PC-3 (cell line): ENCODE measurements around the gene SPRYD4. TPM values are rescaled to one million over a fixed set of nuclear protein-coding genes. Genes with fewer than 3 reads are reported as not detected.
A peak's percentile ranks its signal among the peaks of the same experiment; 100 is the strongest.

Experiments
- ATAC-seq: fragments of 200-7000 bp; cut with Tn5 transposase; 2 replicates; pipeline ENCODE4 v1.9.1; 2020; ENCODE audit warnings: mild to moderate bottlenecking, moderate library complexity
- BruUV-seq: library from RNA; stranded (reverse); fragments of 400-500 nt; replicated peaks from 2 replicates; lab custom pipeline; 2021; lab: Mats Ljungman, UMichigan
- CTCF ChIA-PET: fragments of 300-600 bp; sonication (Branson Sonifier 250); formaldehyde crosslinking; loops from one replicate; lab custom pipeline; 2022; ENCODE audit warnings: antibody characterized with exemption; lab: Charles Lee
- POLR2A ChIA-PET: fragments of 300-600 bp; sonication (Branson Sonifier 250); formaldehyde crosslinking; loops from one replicate; lab custom pipeline; 2022; ENCODE audit warnings: antibody characterized with exemption; ENCODE audit not compliant: unreplicated experiment; lab: Charles Lee
- DNase-seq: peaks from one replicate; pipeline ENCODE4 v3.0.0-alpha.2; 2015
- H2AFZ ChIP-seq: fragments of 300-600 bp; sonication (generic); 2 replicates; pipeline ENCODE4 v1.6.0; 2016; ENCODE audit warnings: antibody characterized with exemption, low read length
- H3F3A ChIP-seq: fragments of 300-600 bp; sonication (generic); one replicate; pipeline ENCODE4 v1.6.0; 2017; ENCODE audit warnings: antibody characterized with exemption, low read length, control low read depth, mild to moderate bottlenecking; ENCODE audit not compliant: unreplicated experiment
- H3K27ac ChIP-seq: fragments of 300-600 bp; sonication (generic); 2 replicates; pipeline ENCODE4 v1.5.1; 2016; ENCODE audit warnings: mild to moderate bottlenecking, low read length
- H3K27me3 ChIP-seq: fragments of 300-600 bp; sonication (generic); 2 replicates; pipeline ENCODE4 v1.6.1; 2016; ENCODE audit warnings: low read length, mixed read lengths
- H3K36me3 ChIP-seq: fragments of 300-600 bp; sonication (generic); 2 replicates; pipeline ENCODE4 v1.6.1; 2016; ENCODE audit warnings: low read depth, mixed run types, low read length, mixed read lengths
- H3K4me1 ChIP-seq: fragments of 300-600 bp; sonication (generic); 2 replicates; pipeline ENCODE4 v1.5.1; 2016; ENCODE audit warnings: low read length; ENCODE audit not compliant: insufficient read depth
- H3K4me2 ChIP-seq: fragments of 300-600 bp; sonication (generic); 2 replicates; pipeline ENCODE4 v1.6.0; 2016; ENCODE audit warnings: low read length
- H3K4me3 ChIP-seq: fragments of 300-600 bp; sonication (generic); 2 replicates; pipeline ENCODE4 v1.5.1; 2016; ENCODE audit warnings: mild to moderate bottlenecking, low read length, mixed read lengths
- H3K79me2 ChIP-seq: fragments of 300-600 bp; sonication (generic); 2 replicates; pipeline ENCODE4 v1.6.1; 2017; ENCODE audit warnings: low read length, mixed read lengths
- H3K9ac ChIP-seq: fragments of 300-600 bp; sonication (generic); 2 replicates; pipeline ENCODE4 v1.6.0; 2016; ENCODE audit warnings: mild to moderate bottlenecking, low read length
- H3K9me2 ChIP-seq: fragments of 300-600 bp; sonication (generic); replicated peaks from 2 replicates; pipeline ENCODE4 v1.6.1; 2016; ENCODE audit warnings: mixed run types, low read length, mixed read lengths
- H3K9me3 ChIP-seq: fragments of 300-600 bp; sonication (generic); 2 replicates; pipeline ENCODE4 v1.6.1; 2016; ENCODE audit warnings: low read length, mixed read lengths
- H4K20me1 ChIP-seq: fragments of 300-600 bp; sonication (generic); 2 replicates; pipeline ENCODE4 v1.6.1; 2016; ENCODE audit warnings: low read length, mixed read lengths
- EZH2 ChIP-seq: fragments of 300-600 bp; sonication (generic); IDR thresholded peaks from one replicate; pipeline ENCODE4 v1.6.1; 2017; ENCODE audit warnings: antibody characterized with exemption, mild to moderate bottlenecking, low read length; ENCODE audit not compliant: unreplicated experiment
- EZH2phosphoT487 ChIP-seq: fragments of 300-600 bp; sonication (generic); IDR thresholded peaks from 2 replicates; pipeline ENCODE4 v1.6.1; 2018; ENCODE audit warnings: mild to moderate bottlenecking, antibody characterized with exemption, low read length, borderline replicate concordance
- intact Hi-C: fragments of 100-400 bp; cut with micrococcal nuclease; formaldehyde crosslinking; loops from 2 replicates; pipeline ENCODE4 v1.9.0; 2023
- total RNA-seq: library from RNA; depleted of rRNA; stranded (reverse); fragments of >200 nt; gene quantifications from 2 replicates; pipeline ENCODE4 v1.2.3, GENCODE V29; 2014
- TF ChIP-seq, protein P1 (sequence below): fragments of 300-600 bp; sonication (generic); conservative IDR thresholded peaks from 2 replicates; pipeline ENCODE4 v1.5.1; 2017; ENCODE audit warnings: antibody characterized with exemption, low read depth, mild to moderate bottlenecking, low read length

Gene SPRYD4
- total RNA-seq, 1 experiment from 2014 or later = 3.4 TPM

DNA sequence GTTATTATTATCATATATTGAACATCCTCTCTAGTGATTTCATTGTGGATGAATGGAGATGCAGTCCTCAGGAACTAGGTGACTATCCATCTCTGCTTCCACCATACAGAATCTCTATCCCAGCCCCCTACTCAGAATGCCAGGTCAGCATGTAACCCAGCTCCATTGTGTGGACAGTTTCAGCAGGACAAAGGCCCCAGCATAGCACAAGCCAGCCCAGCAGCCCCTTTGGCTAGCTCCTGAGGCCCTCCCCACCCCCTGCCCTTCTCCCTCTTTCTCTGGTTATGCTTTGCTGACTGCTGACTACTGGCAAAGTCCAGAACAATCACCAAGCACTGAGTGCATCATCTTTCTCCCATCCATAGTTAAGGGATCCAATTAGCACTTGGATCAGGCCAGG lies 5.8 kb upstream of the SPRYD4 start:
- Histone ChIP-seq H3K27me3 (no peaks in the 10 kb centered on the region), H3K9ac (no peak overlapping the region), H3K36me3 (no peaks in the 10 kb centered on the region), H3K79me2 (no peaks in the 10 kb centered on the region), H3K4me1 (peaks cover 11% of the 10 kb centered on the region), H3K4me2 (no peak overlapping the region), H3K27ac (no peak overlapping the region), H4K20me1 (no peaks in the 10 kb centered on the region), H3K9me2 (no peaks in the 10 kb centered on the region), H3K9me3 (no peaks in the 10 kb centered on the region), H3F3A (no peaks in the 10 kb centered on the region), H2AFZ (no peak overlapping the region), H3K4me3 (no peak overlapping the region)
- no TSS peak for BruUV-seq
- ChIA-PET POLR2A (no interaction called here), CTCF (interaction anchor here (0.7 to 0.8 kb wide), 2 partner anchors 147 to 291 kb away, joined by 4 read pairs; partner anchors contain the start of gene CNPY2)
- ATAC-seq (no peak), DNase-seq (no peak)
- TF ChIP-seq EZH2 = no peak
- TF ChIP-seq, protein P1, sequence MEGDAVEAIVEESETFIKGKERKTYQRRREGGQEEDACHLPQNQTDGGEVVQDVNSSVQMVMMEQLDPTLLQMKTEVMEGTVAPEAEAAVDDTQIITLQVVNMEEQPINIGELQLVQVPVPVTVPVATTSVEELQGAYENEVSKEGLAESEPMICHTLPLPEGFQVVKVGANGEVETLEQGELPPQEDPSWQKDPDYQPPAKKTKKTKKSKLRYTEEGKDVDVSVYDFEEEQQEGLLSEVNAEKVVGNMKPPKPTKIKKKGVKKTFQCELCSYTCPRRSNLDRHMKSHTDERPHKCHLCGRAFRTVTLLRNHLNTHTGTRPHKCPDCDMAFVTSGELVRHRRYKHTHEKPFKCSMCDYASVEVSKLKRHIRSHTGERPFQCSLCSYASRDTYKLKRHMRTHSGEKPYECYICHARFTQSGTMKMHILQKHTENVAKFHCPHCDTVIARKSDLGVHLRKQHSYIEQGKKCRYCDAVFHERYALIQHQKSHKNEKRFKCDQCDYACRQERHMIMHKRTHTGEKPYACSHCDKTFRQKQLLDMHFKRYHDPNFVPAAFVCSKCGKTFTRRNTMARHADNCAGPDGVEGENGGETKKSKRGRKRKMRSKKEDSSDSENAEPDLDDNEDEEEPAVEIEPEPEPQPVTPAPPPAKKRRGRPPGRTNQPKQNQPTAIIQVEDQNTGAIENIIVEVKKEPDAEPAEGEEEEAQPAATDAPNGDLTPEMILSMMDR = no peak
- no peak for TF ChIP-seq EZH2phosphoT487
- intact Hi-C loops = loop anchor here (10.0 kb wide), 1 partner anchor 268 kb away; no protein-coding TSS in a partner anchor

DNA sequence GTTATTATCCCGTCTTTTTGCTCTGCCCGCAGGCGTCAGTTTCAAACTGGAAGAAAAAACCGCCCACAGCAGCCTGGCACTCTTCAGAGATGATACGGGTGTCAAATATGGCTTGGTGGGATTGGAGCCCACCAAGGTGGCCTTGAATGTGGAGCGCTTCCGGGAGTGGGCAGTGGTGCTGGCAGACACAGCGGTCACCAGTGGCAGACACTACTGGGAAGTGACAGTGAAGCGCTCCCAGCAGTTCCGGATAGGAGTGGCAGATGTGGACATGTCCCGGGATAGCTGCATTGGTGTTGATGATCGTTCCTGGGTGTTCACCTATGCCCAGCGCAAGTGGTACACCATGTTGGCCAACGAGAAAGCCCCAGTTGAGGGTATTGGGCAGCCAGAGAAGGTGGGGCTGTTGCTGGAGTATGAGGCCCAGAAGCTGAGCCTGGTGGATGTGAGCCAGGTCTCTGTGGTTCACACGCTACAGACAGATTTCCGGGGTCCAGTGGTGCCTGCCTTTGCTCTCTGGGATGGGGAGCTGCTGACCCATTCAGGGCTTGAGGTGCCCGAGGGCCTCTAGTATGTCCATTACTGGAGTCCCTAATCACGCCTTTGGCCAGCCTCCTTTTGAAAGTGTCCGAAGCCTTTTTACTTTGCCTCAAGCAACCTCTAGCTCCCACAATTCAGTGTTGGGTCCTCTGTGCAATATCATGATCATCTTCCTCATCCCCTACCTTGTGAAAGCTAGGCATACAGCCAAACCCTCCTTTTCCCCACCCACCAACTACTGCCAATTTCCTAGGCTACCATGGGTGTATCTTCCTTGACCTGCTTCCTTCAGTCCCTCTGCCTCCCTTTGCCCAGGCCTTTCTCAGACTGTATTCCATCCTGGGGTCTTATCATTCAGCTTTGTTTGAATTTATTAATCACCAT lies 891 bp downstream of the SPRYD4 start:
- POLR2A ChIA-PET = interaction anchor here (0.6 kb wide), 1 partner anchor 8 kb away, joined by 3 read pairs; no protein-coding TSS in a partner anchor
- no peaks in the 10 kb centered on the region for H3F3A ChIP-seq

More for the DNA sequence above, 891 bp downstream of the SPRYD4 start:
- BruUV-seq = no TSS peak
- CTCF ChIA-PET = no interaction called here
- H3K9ac ChIP-seq = peak overlapping the region; percentile 99
- no peaks in the 10 kb centered on the region for H3K27me3 ChIP-seq
- H4K20me1 ChIP-seq = no peaks in the 10 kb centered on the region
- no peaks in the 10 kb centered on the region for H3K36me3 ChIP-seq
- H3K79me2 ChIP-seq = peaks cover 31% of the 10 kb centered on the region
- TF ChIP-seq, protein P1 = no peak
- TF ChIP-seq EZH2phosphoT487 = no peak
- peak overlapping the region; percentile 97 for H3K4me2 ChIP-seq
- ATAC-seq (peak; percentile 45), DNase-seq (peak; percentile 22)
- H3K4me1 ChIP-seq = peaks cover 13% of the 10 kb centered on the region
- intact Hi-C loops = loop anchor here (10.0 kb wide), 1 partner anchor 274 kb away; no protein-coding TSS in a partner anchor
- H3K4me3 ChIP-seq = peak overlapping the region; percentile 97
- H3K9me2 ChIP-seq = no peaks in the 10 kb centered on the region
- H3K27ac ChIP-seq = peak overlapping the region; percentile 76
- no peaks in the 10 kb centered on the region for H3K9me3 ChIP-seq
- peak overlapping the region; percentile 94 for H2AFZ ChIP-seq
